ENCODE data around the gene RBBP8NL. TPM values are rescaled to one million over a fixed set of nuclear protein-coding genes. Genes with fewer than 3 reads are reported as not detected.

Gene RBBP8NL
- polyA plus RNA-seq, 2 of the 4 experiments (the other 2 are of a cell fraction) = not detected

DNA sequence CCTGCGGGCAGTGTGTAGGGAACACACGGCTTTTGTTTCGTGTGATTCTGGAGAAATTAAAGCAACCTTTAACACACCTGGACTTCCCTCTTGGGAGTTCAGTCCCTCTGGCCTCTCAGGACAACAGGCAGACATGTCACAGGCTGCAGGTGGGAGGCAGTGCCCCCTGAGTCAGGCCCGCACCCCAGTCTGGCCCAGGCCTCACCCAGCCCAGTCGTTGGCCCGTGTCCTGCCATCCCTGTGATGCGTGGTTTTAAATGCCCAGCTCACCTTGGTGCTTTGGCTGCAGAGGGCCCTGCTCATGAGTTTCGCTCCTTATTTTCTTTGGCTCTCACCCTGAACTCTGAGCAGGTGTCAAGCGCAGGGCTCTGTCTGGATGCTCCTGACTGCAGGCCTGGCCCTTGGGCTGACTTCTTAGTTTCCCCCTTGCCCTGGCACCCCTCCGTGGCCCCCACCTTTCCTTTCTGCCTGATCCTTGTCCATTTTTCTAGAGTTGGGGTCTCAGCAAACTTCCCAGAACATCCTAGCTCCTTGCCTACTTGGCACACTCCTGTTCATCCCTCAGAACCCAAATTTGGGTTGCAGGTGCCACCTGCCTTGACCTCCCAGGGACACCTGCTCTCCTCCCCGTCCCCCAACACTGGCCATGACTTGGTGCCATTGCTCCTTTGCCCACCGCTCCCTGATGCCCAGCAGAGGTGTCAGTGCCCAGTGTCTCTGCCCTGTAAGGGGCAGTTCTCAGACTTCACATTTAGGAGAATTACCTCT lies 18.1 kb downstream of the RBBP8NL start:
- Histone ChIP-seq H3K4me2 (peak overlapping the region; percentile 58; the same call in 2 of the 3 replicates), H3K4me1 (peaks cover 21% of the 10 kb centered on the region), H3K4me3 (no peak overlapping the region), H3K27ac (no peak overlapping the region), H3K9me3 (no peaks in the 10 kb centered on the region)
- no peak for DNase-seq (ENCODE audit: low read depth in 1 of 2, low spot score in 1 of 2)
- 81% methylated on average over 12 of the region's 12 CpGs for WGBS (ENCODE audit: missing lambda C conversion rate)
- CTCF ChIA-PET = interaction anchor here (0.6 to 3.9 kb wide), 36 partner anchors 8 to 395 kb away, joined by 3 to 31 read pairs (median 5); partner anchors contain the start of genes RBBP8NL and SLCO4A1
- POLR2A ChIA-PET = no interaction called here
- no peak for FAIRE-seq
- ATAC-seq = no peak
- no peak for TF ChIP-seq CBX2 (IDR thresholded peaks at IDR 0.05; ENCODE audit: borderline replicate concordance, low read depth)
- no peak for TF ChIP-seq FOXS1 (CRISPR knock-in tag; IDR thresholded peaks at IDR 0.05)
- no peak for TF ChIP-seq HDAC2 (IDR thresholded peaks at IDR 0.05)
- no peak for TF ChIP-seq HEYL (CRISPR knock-in tag; IDR thresholded peaks at IDR 0.05)
- TF ChIP-seq EHMT2 (IDR thresholded peaks at IDR 0.05; ENCODE audit: low read depth) = no peak
- TF ChIP-seq MAX (IDR thresholded peaks at IDR 0.05) = no peak
- TF ChIP-seq JUN (IDR thresholded peaks at IDR 0.05) = no peak
- TF ChIP-seq RFX5 (IDR thresholded peaks at IDR 0.05) = no peak
- TF ChIP-seq TFCP2L1 (CRISPR knock-in tag; IDR thresholded peaks at IDR 0.05) = no peak
- no peak for TF ChIP-seq RAD21 (conservative IDR thresholded peaks at IDR 0.05 in 1 of 2, IDR thresholded peaks at IDR 0.05 in 1 of 2)
- no peak for TF ChIP-seq HOXA7 (CRISPR knock-in tag; IDR thresholded peaks at IDR 0.05)
- TF ChIP-seq CHD2 (IDR thresholded peaks at IDR 0.05; ENCODE audit: low read length, partially characterized antibody) = no peak
- TF ChIP-seq FOSL2 (IDR thresholded peaks at IDR 0.05) = no peak
- no peak for TF ChIP-seq FOSL2 (CRISPR knock-in tag; IDR thresholded peaks at IDR 0.05)
- TF ChIP-seq HOXB13 (CRISPR knock-in tag; IDR thresholded peaks at IDR 0.05; ENCODE audit: low read depth) = no peak
- no peak for TF ChIP-seq ZFP36 (IDR thresholded peaks at IDR 0.05; ENCODE audit: borderline replicate concordance, partially characterized antibody)
- TF ChIP-seq NPAS2 (CRISPR knock-in tag; IDR thresholded peaks at IDR 0.05; ENCODE audit: borderline replicate concordance) = no peak
- TF ChIP-seq, protein P1, sequence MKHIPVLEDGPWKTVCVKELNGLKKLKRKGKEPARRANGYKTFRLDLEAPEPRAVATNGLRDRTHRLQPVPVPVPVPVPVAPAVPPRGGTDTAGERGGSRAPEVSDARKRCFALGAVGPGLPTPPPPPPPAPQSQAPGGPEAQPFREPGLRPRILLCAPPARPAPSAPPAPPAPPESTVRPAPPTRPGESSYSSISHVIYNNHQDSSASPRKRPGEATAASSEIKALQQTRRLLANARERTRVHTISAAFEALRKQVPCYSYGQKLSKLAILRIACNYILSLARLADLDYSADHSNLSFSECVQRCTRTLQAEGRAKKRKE (CRISPR knock-in tag; IDR thresholded peaks at IDR 0.05; ENCODE audit: low read depth) = no peak

GRCh38 chr20:62408640-62409039 lies 18.7 kb downstream of the RBBP8NL start:
- FAIRE-seq = no peak
- Histone ChIP-seq H3K4me1 (peaks cover 21% of the 10 kb centered on the region), H3K4me3 (no peak overlapping the region), H3K27ac (no peak overlapping the region), H3K4me2 (no peak overlapping the region), H3K9me3 (no peaks in the 10 kb centered on the region)
- no peak for TF ChIP-seq NPAS2 (CRISPR knock-in tag; IDR thresholded peaks at IDR 0.05; ENCODE audit: borderline replicate concordance)
- no peak for TF ChIP-seq HDAC2 (IDR thresholded peaks at IDR 0.05)
- TF ChIP-seq FOXS1 (CRISPR knock-in tag; IDR thresholded peaks at IDR 0.05) = no peak
- TF ChIP-seq, protein P2, sequence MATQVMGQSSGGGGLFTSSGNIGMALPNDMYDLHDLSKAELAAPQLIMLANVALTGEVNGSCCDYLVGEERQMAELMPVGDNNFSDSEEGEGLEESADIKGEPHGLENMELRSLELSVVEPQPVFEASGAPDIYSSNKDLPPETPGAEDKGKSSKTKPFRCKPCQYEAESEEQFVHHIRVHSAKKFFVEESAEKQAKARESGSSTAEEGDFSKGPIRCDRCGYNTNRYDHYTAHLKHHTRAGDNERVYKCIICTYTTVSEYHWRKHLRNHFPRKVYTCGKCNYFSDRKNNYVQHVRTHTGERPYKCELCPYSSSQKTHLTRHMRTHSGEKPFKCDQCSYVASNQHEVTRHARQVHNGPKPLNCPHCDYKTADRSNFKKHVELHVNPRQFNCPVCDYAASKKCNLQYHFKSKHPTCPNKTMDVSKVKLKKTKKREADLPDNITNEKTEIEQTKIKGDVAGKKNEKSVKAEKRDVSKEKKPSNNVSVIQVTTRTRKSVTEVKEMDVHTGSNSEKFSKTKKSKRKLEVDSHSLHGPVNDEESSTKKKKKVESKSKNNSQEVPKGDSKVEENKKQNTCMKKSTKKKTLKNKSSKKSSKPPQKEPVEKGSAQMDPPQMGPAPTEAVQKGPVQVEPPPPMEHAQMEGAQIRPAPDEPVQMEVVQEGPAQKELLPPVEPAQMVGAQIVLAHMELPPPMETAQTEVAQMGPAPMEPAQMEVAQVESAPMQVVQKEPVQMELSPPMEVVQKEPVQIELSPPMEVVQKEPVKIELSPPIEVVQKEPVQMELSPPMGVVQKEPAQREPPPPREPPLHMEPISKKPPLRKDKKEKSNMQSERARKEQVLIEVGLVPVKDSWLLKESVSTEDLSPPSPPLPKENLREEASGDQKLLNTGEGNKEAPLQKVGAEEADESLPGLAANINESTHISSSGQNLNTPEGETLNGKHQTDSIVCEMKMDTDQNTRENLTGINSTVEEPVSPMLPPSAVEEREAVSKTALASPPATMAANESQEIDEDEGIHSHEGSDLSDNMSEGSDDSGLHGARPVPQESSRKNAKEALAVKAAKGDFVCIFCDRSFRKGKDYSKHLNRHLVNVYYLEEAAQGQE (IDR thresholded peaks at IDR 0.05) = no peak
- TF ChIP-seq PHF8 (IDR thresholded peaks at IDR 0.05; ENCODE audit: borderline replicate concordance, low read depth) = no peak
- TF ChIP-seq CHD2 (IDR thresholded peaks at IDR 0.05; ENCODE audit: low read length, partially characterized antibody) = no peak
- no peak for TF ChIP-seq RAD21 (conservative IDR thresholded peaks at IDR 0.05 in 1 of 2, IDR thresholded peaks at IDR 0.05 in 1 of 2)
- no peak for TF ChIP-seq BHLHE40 (IDR thresholded peaks at IDR 0.05; ENCODE audit: low read depth, low read length)
- no peak for TF ChIP-seq KDM5A (IDR thresholded peaks at IDR 0.05)
- no peak for TF ChIP-seq ELK1 (IDR thresholded peaks at IDR 0.05; ENCODE audit: low read depth, low read length)
- TF ChIP-seq ZFP36 (IDR thresholded peaks at IDR 0.05; ENCODE audit: borderline replicate concordance, partially characterized antibody) = no peak
- TF ChIP-seq MAFK (IDR thresholded peaks at IDR 0.05; ENCODE audit: partially characterized antibody) = no peak
- 94% methylated on average over 9 of the region's 12 CpGs for WGBS (ENCODE audit: missing lambda C conversion rate)
- DNase-seq (ENCODE audit: low read depth in 1 of 2, low spot score in 1 of 2) = no peak
- CTCF ChIA-PET = interaction anchor here (1.5 to 3.9 kb wide), 5 partner anchors 13 to 383 kb away, joined by 4 to 31 read pairs (median 15); partner anchors contain the start of gene RBBP8NL
- no peak for ATAC-seq
- POLR2A ChIA-PET = no interaction called here
